ENCODE measurements around the gene CD163L1.

Gene CD163L1

DNA sequence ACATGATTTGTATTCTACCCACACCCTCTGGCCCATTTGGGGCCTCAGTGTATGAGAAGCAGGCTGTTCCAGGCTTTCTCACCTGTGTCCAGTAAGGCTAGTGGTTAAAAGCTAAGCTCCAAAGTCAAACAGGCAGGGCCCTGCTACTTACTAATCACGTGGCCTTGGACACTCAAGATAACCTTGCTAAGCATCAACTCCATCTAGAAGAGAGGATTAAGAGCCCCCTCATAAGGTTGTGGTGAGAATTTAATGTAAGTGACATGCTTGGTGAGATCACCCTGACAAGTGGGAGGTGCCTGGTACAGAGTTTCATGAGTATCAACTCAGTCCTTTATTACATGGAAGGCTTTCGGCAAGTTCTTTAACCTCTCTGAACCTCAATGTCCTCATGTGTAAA, 122.3 kb downstream of the CD163L1 start:
- DNase-seq, result no peak

DNA sequence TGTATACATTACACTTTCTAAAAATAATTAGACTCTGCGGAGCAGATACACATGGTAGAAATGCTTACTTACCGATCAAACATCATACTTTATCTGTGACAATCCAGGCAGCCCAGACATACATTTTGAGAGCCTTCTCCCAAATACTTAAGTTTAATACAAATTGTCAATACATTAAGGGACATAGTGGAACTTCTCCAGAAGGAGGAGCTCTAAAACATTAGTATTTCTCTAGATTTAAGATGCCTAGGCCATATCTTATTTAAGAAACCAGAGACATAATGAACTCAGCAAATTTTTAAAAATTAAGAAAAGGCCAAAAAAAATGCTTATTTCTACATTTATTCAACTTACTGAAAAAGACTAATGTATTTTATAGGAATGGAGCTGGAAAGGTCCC, 124.0 kb downstream of the CD163L1 start:
- DNase-seq, result no peak

DNA sequence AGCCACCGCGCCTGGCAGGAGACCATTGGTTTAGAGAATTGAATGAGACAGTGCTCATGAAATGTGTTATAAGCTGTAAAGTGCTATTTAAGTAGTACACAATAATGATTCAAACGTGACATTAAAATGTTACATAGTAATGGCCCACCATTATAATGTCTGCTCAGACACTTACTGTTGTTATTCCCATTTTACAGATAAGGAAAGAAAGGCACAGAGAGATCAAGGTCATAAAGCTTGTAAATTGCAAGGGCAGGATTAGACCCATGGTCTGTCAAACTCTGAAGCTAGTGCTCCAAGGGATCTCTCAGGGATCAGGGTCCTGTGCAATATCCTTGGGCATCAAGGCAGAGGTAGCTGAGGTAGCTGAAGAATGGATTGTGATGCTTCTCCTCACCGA, 133.9 kb downstream of the CD163L1 start:
- DNase-seq, result no peak
